NB4 (cell line): ENCODE results near the gene VAC14.

Source experiments
- CTCF ChIP-seq: IDR thresholded peaks from one replicate; pipeline ENCODE4 v1.5.1; 2012; ENCODE audit warnings: low read depth, low read length
- MAX ChIP-seq: IDR thresholded peaks from 2 replicates; pipeline ENCODE4 v1.6.1; 2011; ENCODE audit warnings: low read depth, low read length
- POLR2A ChIP-seq: IDR thresholded peaks from 2 replicates; pipeline ENCODE4 v1.6.1; 2011; ENCODE audit warnings: mild to moderate bottlenecking; ENCODE audit not compliant: insufficient read length; ENCODE audit errors: extremely low read depth

- TF ChIP-seq CTCF (peak; percentile 92), POLR2A (no peak), MAX (no peak)
Observed at GRCh38 chr16:70738083-70738977, 62.6 kb downstream of the VAC14 start.
